HG03025 (cell line): Measurements from ENCODE around the gene CYP2W1.
"Not testable (repeated sequence)": the region's sequence is repeated elsewhere in the genome, so short reads cannot be mapped to it uniquely, and the experiment has no call there.

ENCODE experiments used
- ATAC-seq: cut with Tn5 transposase; IDR thresholded peaks from one replicate; pipeline ENCODE4 v1.9.1; 2021; ENCODE audit warnings: mild to moderate bottlenecking, moderate library complexity; ENCODE audit not compliant: unreplicated experiment, low FRiP score

The CYP2W1 gene

GRCh38 chr7:1025743-1026581 is 43.0 kb downstream of the CYP2W1 start:
- ATAC-seq = no peak

DNA sequence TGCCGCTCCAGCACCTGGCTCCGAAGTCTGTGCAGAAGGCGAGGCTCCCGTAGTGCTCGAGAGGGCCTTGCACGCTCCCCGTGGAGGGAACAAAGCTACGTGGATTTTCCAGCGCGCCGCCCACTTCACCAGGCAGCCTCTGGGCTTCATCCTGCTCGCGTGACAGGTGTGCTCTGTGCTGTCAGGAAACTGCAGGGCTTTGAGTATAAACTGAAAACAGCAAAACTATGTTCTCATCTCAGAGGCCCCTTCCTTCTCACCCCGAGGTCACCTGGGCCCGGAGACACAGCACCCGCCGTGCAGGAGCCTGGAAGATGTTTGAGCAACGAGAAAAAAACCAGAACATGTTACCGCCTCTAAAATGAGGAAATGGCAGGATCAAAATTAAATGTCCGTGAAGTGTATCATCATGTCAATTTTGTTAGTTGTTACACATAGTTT is 43.8 kb downstream of the CYP2W1 start:
- no peak for ATAC-seq

DNA sequence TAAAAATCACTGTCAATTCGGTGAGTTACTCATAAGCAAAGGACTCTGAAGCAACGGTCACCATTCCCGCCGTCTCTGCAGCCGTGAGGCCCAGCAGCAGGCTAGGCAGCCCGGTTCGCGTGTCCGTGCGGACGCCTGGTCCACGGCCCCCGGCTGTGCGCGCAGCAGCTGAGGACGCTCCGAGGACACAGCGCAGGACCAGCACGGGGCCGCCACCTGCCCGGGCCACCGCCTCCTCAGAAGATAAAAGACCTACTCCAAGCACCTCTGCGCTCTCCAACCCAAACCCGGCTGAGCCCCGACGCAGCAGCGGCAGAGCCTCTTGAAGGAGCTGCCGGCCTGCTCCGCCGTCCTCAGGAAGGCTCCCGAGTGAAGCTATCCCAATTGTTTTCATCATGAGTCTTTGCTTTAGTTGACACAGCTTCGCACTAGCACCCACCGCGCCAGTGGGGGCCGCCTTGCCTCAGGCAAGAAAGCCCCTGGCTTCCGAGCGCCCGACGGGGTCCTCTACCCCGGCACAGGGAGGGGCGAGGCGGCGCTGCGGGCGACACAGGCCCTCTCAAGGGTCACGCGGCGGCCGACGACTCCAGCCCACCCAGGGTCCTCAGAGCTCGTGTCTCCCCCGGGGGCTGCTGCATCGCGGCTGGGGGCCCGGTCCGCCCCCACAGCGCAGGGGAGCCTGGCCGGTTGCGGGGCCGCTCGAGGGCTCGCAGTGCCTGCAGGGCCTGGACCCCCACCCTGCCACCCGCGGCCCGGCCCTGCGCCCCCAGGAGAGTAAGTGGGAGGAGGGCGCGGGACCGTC is 44.5 kb downstream of the CYP2W1 start:
- peak; percentile 2 for ATAC-seq

GRCh38 chr7:1028044-1028770 is 45.2 kb downstream of the CYP2W1 start:
- peak; percentile 47 for ATAC-seq

- no peak for ATAC-seq
Measured at GRCh38 chr7:1028775-1029636, 46.0 kb downstream of the CYP2W1 start.

GRCh38 chr7:1029637-1030443 is 46.9 kb downstream of the CYP2W1 start:
- ATAC-seq = no peak

DNA sequence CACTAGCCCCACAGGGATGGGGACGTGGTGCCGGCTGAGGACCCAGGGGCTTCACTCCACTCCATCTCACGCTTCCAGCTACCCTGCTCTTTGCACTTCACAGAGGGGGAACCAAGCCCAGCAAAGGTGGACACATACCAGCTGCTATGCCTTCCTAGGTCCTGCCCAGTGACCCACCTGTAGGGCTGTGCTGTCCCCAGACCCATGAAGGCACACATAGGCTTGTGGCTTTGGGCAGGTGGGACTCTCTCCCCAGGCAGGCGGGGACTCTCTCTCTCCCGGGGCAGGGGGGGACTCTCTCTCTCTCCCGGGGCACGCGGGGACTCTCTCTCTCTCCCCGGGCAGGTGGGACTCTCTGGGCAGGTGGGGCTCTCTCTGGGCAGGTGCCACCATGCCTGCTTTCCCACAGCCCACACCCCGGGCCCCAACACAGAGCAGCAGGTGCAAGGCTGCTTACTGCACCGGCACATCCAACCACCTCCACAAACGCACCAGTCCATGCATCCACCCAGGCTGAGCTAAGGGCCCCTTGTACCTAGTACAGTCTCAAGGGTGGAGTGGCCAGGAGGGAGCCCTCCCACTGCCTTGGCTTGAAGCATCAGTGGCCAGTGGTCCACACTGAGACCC is 47.6 kb downstream of the CYP2W1 start:
- ATAC-seq = no peak

DNA sequence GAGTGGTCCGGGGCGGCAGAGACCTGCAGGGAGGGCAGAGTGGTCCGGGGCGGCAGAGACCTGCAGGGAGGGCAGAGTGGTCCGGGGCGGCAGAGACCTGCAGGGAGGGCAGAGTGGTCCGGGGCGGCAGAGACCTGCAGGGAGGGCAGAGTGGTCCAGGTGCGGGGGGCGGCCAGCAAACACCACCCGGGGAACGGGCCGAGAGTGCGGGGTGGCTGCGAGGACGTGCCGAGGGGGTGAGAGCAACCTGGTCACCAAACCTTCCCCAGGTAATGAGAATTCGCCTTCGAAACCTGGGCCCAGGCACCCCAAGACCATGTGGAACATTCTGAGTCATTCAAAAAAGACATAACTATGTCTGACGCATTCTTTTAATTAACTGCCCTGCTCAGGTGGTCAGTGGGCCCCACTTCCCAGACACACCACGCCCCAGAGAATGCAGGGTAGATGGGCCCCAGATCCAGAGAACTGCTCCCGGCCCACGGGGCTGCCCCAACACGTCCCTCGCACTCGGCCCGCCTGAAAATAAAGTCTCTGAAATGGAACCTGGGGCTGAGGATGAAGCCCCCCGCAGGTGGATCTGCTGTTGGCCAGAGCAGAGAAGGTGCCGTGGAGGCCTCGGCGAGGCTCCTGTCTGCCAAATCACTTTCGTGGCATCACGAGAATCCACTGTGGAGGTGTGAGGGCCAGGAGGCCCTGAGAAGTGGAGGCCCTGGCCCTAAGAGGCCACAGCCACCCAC is 48.9 kb downstream of the CYP2W1 start:
- no peak for ATAC-seq

DNA sequence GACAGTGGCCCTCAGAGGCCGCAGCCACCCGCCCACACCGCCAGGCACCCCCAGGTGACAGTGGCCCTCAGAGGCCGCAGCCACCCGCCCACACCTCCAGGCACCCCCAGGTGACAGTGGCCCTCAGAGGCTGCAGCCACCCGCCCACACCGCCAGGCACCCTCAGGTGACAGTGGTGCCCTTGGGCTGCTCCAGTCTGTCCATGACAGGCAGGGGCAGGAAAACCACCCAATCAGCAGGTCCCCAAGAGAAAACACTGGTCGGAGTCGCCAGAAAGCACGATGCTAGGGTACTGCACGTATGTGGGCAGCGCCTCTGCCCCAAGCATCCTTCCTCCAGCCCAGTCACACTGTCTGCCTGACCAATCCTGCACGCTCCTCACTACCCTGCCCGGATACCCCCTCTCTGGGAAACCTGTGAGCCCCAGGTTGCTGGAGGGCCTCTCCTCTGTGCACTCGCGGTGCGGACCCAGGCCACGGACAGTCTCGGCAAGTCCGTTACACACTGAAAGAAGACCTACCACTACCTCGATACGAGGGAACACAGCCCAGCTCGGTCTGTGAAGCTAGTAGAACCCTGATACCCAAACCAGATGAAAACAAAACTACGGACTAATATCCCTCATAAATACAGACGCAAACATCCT is 49.7 kb downstream of the CYP2W1 start:
- no peak for ATAC-seq

DNA sequence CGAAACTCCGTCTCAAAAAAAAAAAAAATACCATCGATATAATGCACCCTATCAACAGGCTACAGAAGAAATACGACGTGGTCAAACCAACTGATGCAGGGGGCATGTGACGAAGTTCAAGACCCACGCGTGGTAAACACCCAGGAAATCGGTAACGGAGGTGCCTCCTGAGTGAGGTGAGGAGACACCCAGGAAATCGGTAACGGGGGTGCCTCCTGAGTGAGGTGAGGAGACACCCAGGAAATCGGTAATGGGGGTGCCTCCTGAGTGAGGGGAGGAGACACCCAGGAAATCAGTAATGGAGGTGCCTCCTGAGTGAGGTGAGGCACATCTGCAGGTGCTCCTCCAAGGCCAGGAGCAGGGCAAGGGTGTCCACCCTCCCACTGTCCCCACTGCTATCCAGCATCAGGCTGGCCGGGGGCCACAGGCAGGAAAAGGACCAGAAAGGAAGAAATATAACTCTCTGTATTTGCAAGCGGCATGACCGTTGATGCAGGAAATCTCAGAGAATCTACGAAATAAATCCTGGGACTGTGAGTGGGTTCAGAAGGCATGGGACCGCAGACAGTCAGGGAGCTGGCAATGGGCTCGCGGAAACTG is 50.7 kb downstream of the CYP2W1 start:
- ATAC-seq = no peak

DNA sequence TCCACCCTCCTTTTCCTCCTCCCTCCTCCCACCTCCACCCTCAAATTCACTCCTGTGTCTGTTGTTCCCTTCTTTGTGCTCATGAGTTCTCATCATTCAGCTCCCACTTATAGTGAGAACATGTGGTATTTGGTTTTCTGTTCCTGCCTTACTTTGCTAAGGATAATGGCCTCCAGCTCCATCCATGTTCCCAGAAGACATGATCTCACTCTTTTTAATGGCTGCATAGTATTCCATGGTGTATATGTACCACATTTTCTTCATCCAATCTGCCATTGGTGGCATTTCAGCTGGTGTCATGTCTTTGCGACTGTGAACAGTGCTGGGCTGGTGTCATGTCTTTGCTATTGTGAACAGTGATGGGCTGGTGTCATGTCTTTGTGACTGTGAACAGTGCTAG is 51.8 kb downstream of the CYP2W1 start:
- not testable (repeated sequence) for ATAC-seq

- not testable (repeated sequence) for ATAC-seq
Measured at GRCh38 chr7:1036164-1036928, 53.4 kb downstream of the CYP2W1 start.
